IMR-90 (cell line): ENCODE results near the gene RBM5. TPM values are rescaled to one million over a fixed set of nuclear protein-coding genes. Genes with fewer than 3 reads are reported as not detected.
A peak's percentile ranks its signal among the peaks of the same experiment; 100 is the strongest.

Source experiments
- ATAC-seq: fragments of 200-7000 bp; cut with Tn5 transposase; 2 replicates; pipeline ENCODE4 v1.9.1; 2020; ENCODE audit warnings: low read depth, mild to moderate bottlenecking, moderate library complexity
- BruUV-seq: library from RNA; stranded (reverse); fragments of 400-500 nt; replicated peaks from 2 replicates; lab custom pipeline; 2021; lab: Mats Ljungman, UMichigan
- CTCF ChIA-PET: fragments of 300-600 bp; formaldehyde crosslinking; extraction: SDS; loops from one replicate; lab custom pipeline; 2021; ENCODE audit warnings: antibody characterized with exemption; lab: Yijun Ruan, JAX
- POLR2A ChIA-PET: fragments of 300-600 bp; sonication (Branson Sonifier 250); formaldehyde crosslinking; loops from one replicate; lab custom pipeline; 2022; ENCODE audit warnings: antibody characterized with exemption; ENCODE audit not compliant: unreplicated experiment; lab: Charles Lee
- DNase-seq: peaks from one replicate; pipeline ENCODE4 v3.0.0; 2013
- H2AFZ ChIP-seq: replicated peaks from 2 replicates; pipeline ENCODE3; 2013; ENCODE audit warnings: low read length, mild to moderate bottlenecking; ENCODE audit not compliant: poor library complexity
- H2AK5ac ChIP-seq: 2 replicates; pipeline ENCODE4 v1.6.1; 2013; ENCODE audit warnings: low read depth, low read length, inconsistent platforms
- H2AK9ac ChIP-seq: replicated peaks from 2 replicates; pipeline ENCODE3; 2013; ENCODE audit warnings: mild to moderate bottlenecking, low read depth, low read length, moderate library complexity; ENCODE audit not compliant: poor library complexity
- H2BK120ac ChIP-seq: 2 replicates; pipeline ENCODE4 v1.6.1; 2013; ENCODE audit warnings: low read depth, low read length, inconsistent platforms
- H2BK15ac ChIP-seq: 3 replicates; pipeline ENCODE4 v1.6.1; 2013; ENCODE audit warnings: low read depth, low read length, inconsistent platforms
- H2BK20ac ChIP-seq: 2 replicates; pipeline ENCODE4 v1.6.1; 2013; ENCODE audit warnings: low read depth, mild to moderate bottlenecking, inconsistent platforms, low read length, moderate library complexity
- H2BK5ac ChIP-seq: 2 replicates; pipeline ENCODE4 v1.6.1; 2013; ENCODE audit warnings: mild to moderate bottlenecking, low read depth, low read length, inconsistent platforms; ENCODE audit not compliant: poor library complexity, severe bottlenecking
- H3K14ac ChIP-seq: replicated peaks from 2 replicates; pipeline ENCODE4 v1.6.1; 2013; ENCODE audit warnings: low read depth, low read length, inconsistent platforms
- H3K18ac ChIP-seq: 2 replicates; pipeline ENCODE4 v1.6.1; 2013; ENCODE audit warnings: low read depth, low read length, control low read depth
- H3K23ac ChIP-seq: 2 replicates; pipeline ENCODE4 v1.6.1; 2013; ENCODE audit warnings: low read depth, low read length, inconsistent platforms
- H3K27ac ChIP-seq: 2 replicates; pipeline ENCODE4 v1.5.1; 2013; ENCODE audit warnings: mild to moderate bottlenecking, control low read depth, low read length; ENCODE audit not compliant: insufficient read depth
- H3K27me3 ChIP-seq: 2 replicates; pipeline ENCODE4 v1.6.1; 2013; ENCODE audit warnings: low read length; ENCODE audit not compliant: control insufficient read depth, insufficient read depth
- H3K36me3 ChIP-seq: 2 replicates; pipeline ENCODE4 v1.6.1; 2013; ENCODE audit warnings: low read length, mixed read lengths; ENCODE audit not compliant: control insufficient read depth, insufficient read depth
- H3K4ac ChIP-seq: 2 replicates; pipeline ENCODE4 v1.6.1; 2013; ENCODE audit warnings: low read depth, low read length, inconsistent platforms
- H3K4me1 ChIP-seq: 2 replicates; pipeline ENCODE4 v1.6.1; 2013; ENCODE audit warnings: low read length, mixed read lengths; ENCODE audit not compliant: control insufficient read depth, insufficient read depth
- H3K4me2 ChIP-seq: 2 replicates; pipeline ENCODE4 v1.6.1; 2013; ENCODE audit warnings: low read depth, mild to moderate bottlenecking, control low read depth, low read length, moderate library complexity
- H3K4me3 ChIP-seq: 2 replicates; pipeline ENCODE4 v1.5.1; 2013; ENCODE audit warnings: low read depth, mild to moderate bottlenecking, control low read depth, low read length, moderate library complexity; ENCODE audit not compliant: insufficient read depth
- H3K56ac ChIP-seq: 2 replicates; pipeline ENCODE4 v1.6.1; 2013; ENCODE audit warnings: low read length, inconsistent platforms; ENCODE audit not compliant: insufficient read depth; ENCODE audit errors: extremely low read depth
- H3K79me1 ChIP-seq, 2 experiments: 2 replicates each; pipeline ENCODE4 v1.6.1; 2013; ENCODE audit warnings: low read length in 2 of 2, inconsistent platforms in 1 of 2, low read depth in 1 of 2
- H3K9ac ChIP-seq: 2 replicates; pipeline ENCODE4 v1.6.1; 2013; ENCODE audit warnings: low read depth, low read length, control low read depth
- H3K9me1 ChIP-seq: 2 replicates; pipeline ENCODE4 v1.6.1; 2013; ENCODE audit warnings: low read length, inconsistent platforms; ENCODE audit not compliant: insufficient read depth
- H3K9me3 ChIP-seq: 2 replicates; pipeline ENCODE4 v1.6.1; 2013; ENCODE audit warnings: low read length; ENCODE audit not compliant: control insufficient read depth, insufficient read depth
- H4K20me1 ChIP-seq: 2 replicates; pipeline ENCODE4 v1.6.1; 2013; ENCODE audit warnings: low read length, inconsistent platforms; ENCODE audit not compliant: insufficient read depth
- H4K5ac ChIP-seq: 2 replicates; pipeline ENCODE4 v1.6.1; 2013; ENCODE audit warnings: mild to moderate bottlenecking, low read depth, low read length, control low read depth
- H4K8ac ChIP-seq, 2 experiments: 2 replicates each; pipeline ENCODE4 v1.6.1; 2013; ENCODE audit warnings: low read depth in 2 of 2, low read length in 2 of 2, control low read depth in 1 of 2, inconsistent platforms in 1 of 2
- H4K91ac ChIP-seq: 2 replicates; pipeline ENCODE4 v1.6.1; 2013; ENCODE audit warnings: low read depth, low read length, inconsistent platforms; ENCODE audit not compliant: insufficient read depth
- CEBPB ChIP-seq: IDR thresholded peaks from 2 replicates; pipeline ENCODE4 v1.6.1; 2012; ENCODE audit warnings: low read depth, low read length, improper control_type of control experiment
- CHD1 ChIP-seq: IDR thresholded peaks from 2 replicates; pipeline ENCODE4 v1.6.1; 2012; ENCODE audit warnings: low read depth, low read length, improper control_type of control experiment
- CTCF ChIP-seq: conservative IDR thresholded peaks from 2 replicates; pipeline ENCODE4 v1.5.1; 2012; ENCODE audit warnings: mild to moderate bottlenecking, low read depth, low read length, improper control_type of control experiment
- ELK1 ChIP-seq: fragments of 150-350 bp; IDR thresholded peaks from 2 replicates; pipeline ENCODE4 v1.6.1; 2016; ENCODE audit warnings: low read depth, mild to moderate bottlenecking, low read length, moderate library complexity, borderline replicate concordance
- FOS ChIP-seq: fragments of 150-350 bp; IDR thresholded peaks from 2 replicates; pipeline ENCODE4 v1.6.1; 2016; ENCODE audit warnings: low read depth, low read length
- MAFK ChIP-seq: IDR thresholded peaks from 2 replicates; pipeline ENCODE4 v1.6.1; 2012; ENCODE audit warnings: low read depth, low read length, improper control_type of control experiment
- MAZ ChIP-seq: IDR thresholded peaks from 2 replicates; pipeline ENCODE4 v1.6.1; 2012; ENCODE audit warnings: low read depth, mild to moderate bottlenecking, low read length, improper control_type of control experiment, moderate library complexity, borderline replicate concordance
- MXI1 ChIP-seq: IDR thresholded peaks from 2 replicates; pipeline ENCODE4 v1.6.1; 2012; ENCODE audit warnings: low read depth, mild to moderate bottlenecking, low read length, moderate library complexity, borderline replicate concordance
- NFE2L2 ChIP-seq: fragments of 150-350 bp; IDR thresholded peaks from 2 replicates; pipeline ENCODE4 v1.6.1; 2016; ENCODE audit warnings: low read depth, mild to moderate bottlenecking, low read length
- POLR2A ChIP-seq: IDR thresholded peaks from 2 replicates; pipeline ENCODE4 v1.6.1; 2012; ENCODE audit warnings: mild to moderate bottlenecking, low read depth, low read length
- RCOR1 ChIP-seq: IDR thresholded peaks from 2 replicates; pipeline ENCODE4 v1.6.1; 2012; ENCODE audit warnings: mild to moderate bottlenecking, low read length, improper control_type of control experiment; ENCODE audit not compliant: insufficient replicate concordance
- SMC3 ChIP-seq: fragments of 150-350 bp; IDR thresholded peaks from 2 replicates; pipeline ENCODE4 v1.6.1; 2016; ENCODE audit warnings: low read depth, mild to moderate bottlenecking, antibody characterized with exemption, low read length, moderate library complexity
- USF2 ChIP-seq: fragments of 150-350 bp; IDR thresholded peaks from 2 replicates; pipeline ENCODE4 v1.6.1; 2017; ENCODE audit warnings: mild to moderate bottlenecking, antibody characterized with exemption, low read length, low read depth
- WGBS, 2 experiments: methylation state at CpG; one replicate each; pipeline versions ENCODE4 v1.1.5 to v1.1.7; 2013; ENCODE audit warnings: missing lambda C conversion rate in 2 of 2; ENCODE audit not compliant: insufficient read length in 1 of 2; ENCODE audit errors: extremely low coverage in 2 of 2; 5-methylcytosine and 5-hydroxymethylcytosine counted together
- dilution Hi-C: fragments of 300-500 bp; cut with HindIII; formaldehyde crosslinking; loops from one replicate; pipeline ENCODE4 v1.14.3; 2018; ENCODE audit warnings: low sequenced_read_pairs; ENCODE audit not compliant: unreplicated experiment
- in situ Hi-C: fragments of 300-500 bp; cut with MboI; formaldehyde crosslinking; loops from 3 replicates; pipeline ENCODE4 v1.14.3; 2019; ENCODE audit warnings: low sequenced_read_pairs, inconsistent platforms, mixed read lengths
- intact Hi-C: fragments of 100-400 bp; cut with micrococcal nuclease; formaldehyde crosslinking; loops from 2 replicates; pipeline ENCODE4 v1.10.0; 2022
- polyA plus RNA-seq, 3 experiments: library from polyadenylated mRNA; depleted of rRNA; stranded (reverse); fragments of >200 nt; gene quantifications; 2 replicates each; pipeline ENCODE4 v1.2.3, GENCODE V29; 2012; ENCODE audit warnings: low replicate concordance in 1 of 3
- total RNA-seq: library from RNA; depleted of rRNA; stranded (reverse); fragments of >200 nt; gene quantifications from 2 replicates; pipeline ENCODE4 v1.2.3, GENCODE V29; 2012

The RBM5 gene
- total and polyA plus RNA-seq, 2 of the 4 experiments (the other 2 are of a cell fraction): 121 to 155 TPM

GRCh38 chr3:50153782-50154475 lies 65.2 kb downstream of the RBM5 start:
- no peak overlapping the region for H4K8ac ChIP-seq
- TF ChIP-seq ELK1: no peak
- no peak for TF ChIP-seq MAFK
- no peak for TF ChIP-seq POLR2A
- TF ChIP-seq CHD1: no peak
- no peak for TF ChIP-seq FOS
- TF ChIP-seq SMC3: no peak
- no peak for TF ChIP-seq MAZ
- no peak for TF ChIP-seq MXI1
- TF ChIP-seq RCOR1: no peak
- no peak for TF ChIP-seq USF2
- no peak for TF ChIP-seq CEBPB
- TF ChIP-seq CTCF: no peak
- TF ChIP-seq NFE2L2: no peak
- no peak overlapping the region for H3K18ac ChIP-seq
- no peak overlapping the region for H2BK20ac ChIP-seq
- H2AFZ ChIP-seq: no peak overlapping the region
- H3K4me1 ChIP-seq: peaks cover 25% of the 10 kb centered on the region
- no TSS peak for BruUV-seq
- H3K23ac ChIP-seq: no peak overlapping the region
- no peak overlapping the region for H3K4me2 ChIP-seq
- no peak overlapping the region for H3K9ac ChIP-seq
- ChIA-PET CTCF (no interaction called here), POLR2A (no interaction called here)
- no peak overlapping the region for H3K27ac ChIP-seq
- no peak overlapping the region for H3K14ac ChIP-seq
- no peak overlapping the region for H2BK15ac ChIP-seq
- no peak overlapping the region for H3K4me3 ChIP-seq
- no peak overlapping the region for H2BK120ac ChIP-seq
- DNase-seq: no peak
- peak overlapping the region; percentile 83 for H2AK9ac ChIP-seq
- H4K91ac ChIP-seq: no peak overlapping the region
- H3K56ac ChIP-seq: no peak overlapping the region
- peaks cover 10% of the 10 kb centered on the region for H3K9me1 ChIP-seq
- dilution Hi-C loops (no loop called here), in situ Hi-C loops (no loop called here), intact Hi-C loops (no loop called here)
- H3K9me3 ChIP-seq: no peaks in the 10 kb centered on the region
- H2AK5ac ChIP-seq: no peak overlapping the region
- WGBS, 2 experiments: 89% methylated on average over 5 of the region's 9 CpGs; no CpG with 5 or more reads in 1 of the 2 experiments
- no peak overlapping the region for H4K5ac ChIP-seq
- no peak overlapping the region for H2BK5ac ChIP-seq
- H3K4ac ChIP-seq: no peak overlapping the region
- no peaks in the 10 kb centered on the region for H3K36me3 ChIP-seq
- peaks cover 5 to 34% of the 10 kb centered on the region in 2 experiments; a peak in 3 of 4 replicates for H3K79me1 ChIP-seq
- ATAC-seq: no peak
- 0 out of 2 replicates have a peak, but pooled peaks cover 4% of the 10 kb centered on the region for H4K20me1 ChIP-seq
- H3K27me3 ChIP-seq: peaks cover 7% of the 10 kb centered on the region; the same call in 1 of the 2 replicates
